Dendritic cell treated with granulocyte-macrophage colony-stimulating factor and Interleukin-4, amounts not matched to agents 40 ng/mL and 50 ng/mL, for 4 days (primary cell): ENCODE results near the gene ZNF557.

ENCODE experiments used
- H3K27ac Mint-ChIP-seq: one replicate; pipeline ENCODE4 v1.8.0; 2022; ENCODE audit warnings: mild to moderate bottlenecking, mixed read lengths
- H3K27me3 Mint-ChIP-seq: one replicate; pipeline ENCODE4 v1.8.0; 2022; ENCODE audit warnings: mild to moderate bottlenecking, mixed read lengths
- H3K36me3 Mint-ChIP-seq: one replicate; pipeline ENCODE4 v1.8.0; 2022; ENCODE audit warnings: low read depth, mixed read lengths
- H3K4me1 Mint-ChIP-seq: one replicate; pipeline ENCODE4 v1.8.0; 2022; ENCODE audit warnings: low read depth, mixed read lengths
- H3K4me3 Mint-ChIP-seq: one replicate; pipeline ENCODE4 v1.8.0; 2022; ENCODE audit warnings: mild to moderate bottlenecking, moderate library complexity, mixed read lengths
- H3K9me3 Mint-ChIP-seq: one replicate; pipeline ENCODE4 v1.8.0; 2022; ENCODE audit warnings: mixed read lengths
- intact Hi-C: fragments of 100-400 bp; cut with micrococcal nuclease; formaldehyde crosslinking; loops from one replicate; pipeline ENCODE4 v1.15.0; 2022

Gene ZNF557

GRCh38 chr19:7098701-7099596 is 29.4 kb downstream of the ZNF557 start:
- Mint-ChIP-seq H3K36me3 (peaks cover 46% of the 10 kb centered on the region), H3K27me3 (peaks cover 7% of the 10 kb centered on the region), H3K27ac (peak overlapping the region; percentile 99), H3K4me3 (peak overlapping the region; percentile 92), H3K9me3 (peaks cover 42% of the 10 kb centered on the region), H3K4me1 (peaks cover 22% of the 10 kb centered on the region)
- intact Hi-C loops = no loop called here

DNA sequence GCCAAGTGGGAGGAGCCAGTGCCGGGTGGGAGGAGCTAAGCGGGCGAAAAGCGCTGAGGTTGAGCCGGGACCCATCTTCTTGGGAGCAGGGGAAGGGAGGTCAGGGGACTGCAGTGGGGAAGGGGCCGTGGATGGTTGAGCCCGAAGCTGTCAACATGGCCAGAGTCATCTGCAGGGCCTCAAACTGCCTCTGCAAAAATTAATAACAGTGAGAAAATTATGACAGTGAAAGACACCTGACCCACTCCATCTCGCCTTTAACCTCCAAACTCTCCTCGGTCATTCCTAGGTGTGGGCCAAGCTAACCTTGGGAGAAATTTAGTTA is 30.1 kb downstream of the ZNF557 start:
- H3K9me3 Mint-ChIP-seq = peaks cover 40% of the 10 kb centered on the region
- peaks cover 22% of the 10 kb centered on the region for H3K4me1 Mint-ChIP-seq
- H3K36me3 Mint-ChIP-seq = peaks cover 46% of the 10 kb centered on the region
- peaks cover 7% of the 10 kb centered on the region for H3K27me3 Mint-ChIP-seq
- H3K27ac Mint-ChIP-seq = peak overlapping the region; percentile 99
- H3K4me3 Mint-ChIP-seq = peak overlapping the region; percentile 92
- intact Hi-C loops = no loop called here

DNA sequence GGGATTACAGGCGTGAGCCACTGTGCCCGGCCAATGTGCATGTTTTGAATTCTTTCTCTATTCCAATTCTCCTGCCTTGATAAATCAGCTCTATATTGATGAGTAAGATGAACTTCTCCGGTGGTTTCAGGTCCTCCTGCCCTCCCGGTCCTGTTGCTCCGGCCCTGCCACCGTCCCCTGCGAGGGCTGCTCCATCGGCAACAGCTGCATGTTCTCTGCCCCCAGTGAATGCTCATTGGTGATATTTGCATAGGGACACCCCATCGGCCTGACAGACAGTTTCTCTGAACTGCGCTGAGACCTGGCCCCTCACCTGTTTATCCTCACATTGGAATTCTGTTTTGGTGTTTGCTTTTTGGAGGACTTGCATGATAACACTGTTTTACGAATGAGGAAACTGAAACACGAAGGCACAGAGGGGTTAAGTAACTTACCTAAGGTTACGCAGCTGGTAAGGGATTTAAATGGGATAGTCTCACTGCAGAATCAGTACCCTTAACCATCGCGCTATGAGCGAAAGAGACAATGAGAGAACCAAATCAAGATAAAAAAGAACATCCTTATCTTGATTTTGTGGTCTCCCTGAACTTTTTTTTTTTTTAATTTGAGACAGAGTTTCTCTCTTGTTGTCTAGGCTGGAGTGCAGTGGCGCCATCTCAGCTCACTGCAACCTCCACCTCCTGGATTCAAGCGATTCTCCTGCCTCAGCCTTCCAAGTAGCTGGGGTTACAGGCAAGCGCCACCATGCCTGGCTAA is 32.2 kb downstream of the ZNF557 start:
- intact Hi-C loops = loop anchor here (1.0 kb wide), 1 partner anchor 240 kb away; no protein-coding TSS in a partner anchor
- Mint-ChIP-seq H3K36me3 (peaks cover 28% of the 10 kb centered on the region), H3K27ac (no peak overlapping the region), H3K4me1 (peaks cover 22% of the 10 kb centered on the region), H3K27me3 (peaks cover 7% of the 10 kb centered on the region), H3K4me3 (no peak overlapping the region), H3K9me3 (peaks cover 19% of the 10 kb centered on the region)

DNA sequence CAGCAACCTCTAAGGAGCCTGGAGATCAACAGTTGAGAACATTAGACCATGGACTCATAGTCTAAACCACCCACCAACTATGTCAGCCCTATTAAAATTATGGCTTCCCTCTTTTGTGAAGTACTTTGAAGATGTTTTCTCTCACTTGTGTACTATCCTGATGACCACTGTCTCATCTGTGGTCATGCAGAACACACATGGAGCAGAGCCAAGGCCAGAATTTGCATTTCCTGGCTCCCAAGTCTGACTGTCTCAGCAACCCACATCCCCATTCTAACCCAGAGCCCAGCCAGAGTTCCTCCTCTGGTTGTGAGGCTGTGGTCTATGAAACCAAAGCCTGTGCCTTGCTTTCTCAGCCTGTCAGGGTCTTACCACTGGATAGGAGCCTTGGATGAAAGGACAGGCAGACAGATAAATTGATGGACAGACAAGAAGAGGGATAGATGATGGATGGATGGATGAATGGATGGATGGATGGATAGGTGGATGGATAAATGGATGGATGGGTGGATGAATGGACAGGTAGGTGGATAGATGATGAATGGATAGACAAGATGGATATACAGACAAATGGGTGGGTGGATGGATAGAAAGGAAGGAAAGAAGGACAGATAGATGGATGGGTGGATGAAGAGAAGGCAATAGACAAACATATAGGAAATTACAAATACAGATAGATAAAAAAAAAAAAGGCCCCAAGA is 35.4 kb downstream of the ZNF557 start:
- H3K9me3 Mint-ChIP-seq = no peaks in the 10 kb centered on the region
- peaks cover 5% of the 10 kb centered on the region for H3K4me1 Mint-ChIP-seq
- intact Hi-C loops = no loop called here
- no peaks in the 10 kb centered on the region for H3K36me3 Mint-ChIP-seq
- no peak overlapping the region for H3K27ac Mint-ChIP-seq
- H3K4me3 Mint-ChIP-seq = no peak overlapping the region
- peaks cover 3% of the 10 kb centered on the region for H3K27me3 Mint-ChIP-seq

DNA sequence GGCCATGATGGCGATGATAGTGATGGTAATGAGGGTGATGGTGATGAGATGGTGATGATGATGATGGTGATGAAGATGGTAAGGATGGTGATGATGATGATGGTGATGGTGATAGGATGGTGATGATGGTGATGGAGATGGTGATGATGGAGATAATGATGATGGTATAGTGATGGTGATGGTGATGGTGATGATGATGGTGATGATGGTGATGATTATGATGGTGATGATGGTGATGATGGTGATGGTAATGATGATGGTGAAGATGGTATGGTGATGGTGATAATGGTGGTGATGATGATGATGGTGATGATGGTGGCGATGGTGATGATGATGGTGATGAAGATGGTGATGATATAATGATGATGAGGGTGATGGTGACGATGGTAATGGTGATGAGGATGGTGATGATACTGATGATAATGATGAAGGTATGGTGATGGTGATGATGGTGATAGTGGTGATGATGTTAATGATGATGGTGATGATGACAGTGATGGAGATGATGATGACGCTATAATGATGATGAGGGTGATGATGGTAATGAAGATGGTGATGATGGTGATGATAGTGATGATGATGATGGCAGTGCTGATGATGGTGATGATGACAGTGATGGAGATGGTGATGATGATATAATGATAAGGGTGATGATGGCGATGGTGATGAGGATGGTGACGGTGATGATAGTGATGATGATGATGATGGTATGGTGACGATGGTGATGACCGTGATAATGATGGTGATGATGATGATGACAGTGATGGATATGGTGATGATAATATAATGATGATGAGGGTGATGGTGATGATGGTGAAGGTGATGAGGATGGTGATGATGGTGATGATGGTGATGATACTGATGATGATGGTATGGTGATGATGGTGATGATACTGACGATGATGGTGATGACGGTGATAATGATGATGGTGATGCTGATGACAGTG is 37.5 kb downstream of the ZNF557 start:
- H3K36me3 Mint-ChIP-seq = no peaks in the 10 kb centered on the region
- no peaks in the 10 kb centered on the region for H3K9me3 Mint-ChIP-seq
- no peak overlapping the region for H3K4me3 Mint-ChIP-seq
- H3K27ac Mint-ChIP-seq = no peak overlapping the region
- H3K4me1 Mint-ChIP-seq = no peaks in the 10 kb centered on the region
- intact Hi-C loops = no loop called here
- peaks cover 1% of the 10 kb centered on the region for H3K27me3 Mint-ChIP-seq

DNA sequence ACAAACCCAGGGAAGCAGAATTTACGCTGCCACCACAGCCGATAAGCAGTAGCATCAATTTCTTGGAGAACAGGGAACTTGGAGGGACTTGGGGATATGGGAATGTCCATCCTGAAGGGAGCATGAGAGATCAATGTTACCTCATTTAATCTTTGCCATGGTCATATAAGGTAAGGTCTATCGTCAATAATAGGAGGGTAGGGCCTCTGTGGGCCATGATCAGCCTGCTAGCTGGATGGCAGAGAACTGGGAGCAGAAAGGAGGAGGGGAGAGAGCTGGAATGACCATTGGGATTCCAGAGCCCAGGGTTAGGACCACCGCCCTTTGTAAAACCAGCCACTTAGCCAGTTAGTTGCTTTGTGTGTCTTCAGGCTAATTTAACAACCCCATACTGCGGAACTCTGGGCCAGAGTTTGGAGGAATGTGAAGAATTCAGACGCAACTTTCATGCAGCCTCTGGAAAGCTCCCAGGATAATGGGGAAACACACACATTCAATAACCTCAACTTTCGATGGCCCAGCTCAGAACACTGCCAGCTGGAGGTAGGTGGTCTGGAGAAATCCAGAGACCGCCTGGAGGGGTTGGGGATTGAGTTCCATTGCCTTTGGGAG is 40.3 kb downstream of the ZNF557 start:
- H3K9me3 Mint-ChIP-seq = no peaks in the 10 kb centered on the region
- intact Hi-C loops = no loop called here

GRCh38 chr19:7112675-7113074 is 43.2 kb downstream of the ZNF557 start:
- no peaks in the 10 kb centered on the region for H3K4me1 Mint-ChIP-seq
- H3K27ac Mint-ChIP-seq = no peak overlapping the region
- peaks cover 3% of the 10 kb centered on the region for H3K27me3 Mint-ChIP-seq
- H3K36me3 Mint-ChIP-seq = peaks cover 28% of the 10 kb centered on the region
- H3K4me3 Mint-ChIP-seq = no peak overlapping the region
- no peaks in the 10 kb centered on the region for H3K9me3 Mint-ChIP-seq
- intact Hi-C loops = no loop called here

More for the DNA sequence above, 40.3 kb downstream of the ZNF557 start:
- Mint-ChIP-seq H3K4me1 (no peaks in the 10 kb centered on the region), H3K4me3 (no peak overlapping the region), H3K27me3 (peaks cover 3% of the 10 kb centered on the region), H3K27ac (no peak overlapping the region), H3K36me3 (no peaks in the 10 kb centered on the region)

- peaks cover 29% of the 10 kb centered on the region for H3K36me3 Mint-ChIP-seq
- H3K4me3 Mint-ChIP-seq = no peak overlapping the region
- intact Hi-C loops = no loop called here
- peaks cover 3% of the 10 kb centered on the region for H3K27me3 Mint-ChIP-seq
- H3K4me1 Mint-ChIP-seq = no peaks in the 10 kb centered on the region
- H3K27ac Mint-ChIP-seq = no peak overlapping the region
- no peaks in the 10 kb centered on the region for H3K9me3 Mint-ChIP-seq
Observed at GRCh38 chr19:7113233-7113632, 43.7 kb downstream of the ZNF557 start.

DNA sequence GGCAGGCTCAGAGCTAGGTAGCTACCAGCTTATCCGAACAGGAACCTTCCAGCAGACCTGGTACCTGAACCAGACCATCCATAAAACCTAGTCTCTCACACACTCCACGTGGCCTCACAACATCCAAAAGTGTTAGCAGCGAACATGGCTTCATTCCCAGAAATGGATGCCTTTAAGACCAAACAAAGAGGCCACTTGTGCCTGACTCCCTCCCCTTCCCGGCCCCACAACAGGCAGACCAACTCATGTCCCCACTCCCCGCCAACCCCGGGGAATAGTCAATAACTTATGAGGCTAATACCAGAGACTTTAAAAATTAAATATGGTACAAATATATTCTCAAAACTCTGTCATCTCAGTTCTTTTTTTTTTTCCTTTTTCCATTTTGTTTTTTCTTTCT is 46.2 kb downstream of the ZNF557 start:
- Mint-ChIP-seq H3K9me3 (no peaks in the 10 kb centered on the region), H3K4me1 (no peaks in the 10 kb centered on the region), H3K4me3 (no peak overlapping the region), H3K27ac (no peak overlapping the region), H3K27me3 (peaks cover 3% of the 10 kb centered on the region), H3K36me3 (peaks cover 51% of the 10 kb centered on the region)
- intact Hi-C loops = no loop called here

DNA sequence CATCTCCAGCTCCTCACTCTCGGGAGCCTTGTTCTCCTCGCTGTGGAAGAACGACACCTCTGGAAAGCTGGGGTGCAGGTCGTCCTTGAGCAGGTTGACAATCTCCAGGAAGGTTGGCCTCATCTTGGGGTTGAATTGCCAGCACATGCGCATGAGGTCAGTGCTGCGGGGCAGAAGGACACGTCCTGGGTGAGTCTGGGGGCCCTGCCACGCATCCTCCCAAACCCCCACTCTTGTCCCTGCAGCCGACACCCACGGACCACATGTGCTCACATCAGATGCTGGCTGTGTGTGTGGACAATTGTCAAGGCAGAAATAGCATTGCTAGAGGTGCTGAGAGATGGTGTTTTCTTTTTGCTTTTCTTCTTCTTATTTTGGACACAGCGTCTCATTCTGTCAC is 47.7 kb downstream of the ZNF557 start:
- no peak overlapping the region for H3K27ac Mint-ChIP-seq

GRCh38 chr19:7119582-7119981 is 50.1 kb downstream of the ZNF557 start:
- H3K9me3 Mint-ChIP-seq = no peaks in the 10 kb centered on the region
- intact Hi-C loops = no loop called here
- no peaks in the 10 kb centered on the region for H3K27me3 Mint-ChIP-seq
- no peak overlapping the region for H3K27ac Mint-ChIP-seq
- peaks cover 79% of the 10 kb centered on the region for H3K36me3 Mint-ChIP-seq
- no peak overlapping the region for H3K4me3 Mint-ChIP-seq
- no peaks in the 10 kb centered on the region for H3K4me1 Mint-ChIP-seq

More for the DNA sequence above, 47.7 kb downstream of the ZNF557 start:
- H3K4me1 Mint-ChIP-seq = no peaks in the 10 kb centered on the region
- no peak overlapping the region for H3K4me3 Mint-ChIP-seq
- H3K36me3 Mint-ChIP-seq = peaks cover 66% of the 10 kb centered on the region
- peaks cover under 1% of the 10 kb centered on the region for H3K27me3 Mint-ChIP-seq
- intact Hi-C loops = no loop called here
- H3K9me3 Mint-ChIP-seq = no peaks in the 10 kb centered on the region

DNA sequence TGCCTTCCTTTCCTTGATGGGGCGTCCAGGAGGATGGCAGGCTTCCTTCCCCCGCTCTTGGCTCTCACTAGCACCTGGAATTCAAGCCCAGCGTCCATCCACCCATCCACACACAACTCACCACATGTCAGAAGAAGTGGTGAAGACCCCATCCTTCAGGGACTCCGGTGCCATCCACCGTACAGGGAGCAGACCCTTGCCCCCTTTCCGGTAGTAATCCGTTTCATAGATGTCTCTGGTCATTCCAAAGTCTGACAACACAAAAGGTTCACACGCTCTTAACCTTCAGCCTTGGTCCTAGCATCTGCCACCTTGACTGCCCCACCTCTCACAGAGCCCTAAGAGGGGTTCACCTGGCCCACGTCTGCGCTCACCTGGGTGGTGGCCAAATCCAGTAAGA is 51.0 kb downstream of the ZNF557 start:
- no peaks in the 10 kb centered on the region for H3K4me1 Mint-ChIP-seq
- peaks cover 7% of the 10 kb centered on the region for H3K9me3 Mint-ChIP-seq
- H3K27ac Mint-ChIP-seq = no peak overlapping the region
- intact Hi-C loops = no loop called here
- H3K36me3 Mint-ChIP-seq = peaks cover 82% of the 10 kb centered on the region
- no peaks in the 10 kb centered on the region for H3K27me3 Mint-ChIP-seq
- no peak overlapping the region for H3K4me3 Mint-ChIP-seq

GRCh38 chr19:7122701-7123100 is 53.2 kb downstream of the ZNF557 start:
- intact Hi-C loops = no loop called here
- Mint-ChIP-seq H3K27ac (no peak overlapping the region), H3K36me3 (peaks cover 82% of the 10 kb centered on the region), H3K4me3 (no peak overlapping the region), H3K27me3 (no peaks in the 10 kb centered on the region), H3K9me3 (peaks cover 22% of the 10 kb centered on the region), H3K4me1 (no peaks in the 10 kb centered on the region)
